ENCODE results near the gene TMEM62.

TMEM62 gene

GRCh38 chr15:43232289-43232874, 99.0 kb downstream of the TMEM62 start:
- no peak for DNase-seq (ENCODE audit: low spot score)
